GM23338 (cell line): Measurements from ENCODE around the gene UBFD1.

Source experiments
- CREB1 ChIP-seq: fragments of 250-450 bp; sonication (Bioruptor Pico); IDR thresholded peaks from 2 replicates; pipeline ENCODE4 v1.5.0; 2020; ENCODE audit warnings: low read depth, mild to moderate bottlenecking, moderate library complexity
- EZH2 ChIP-seq: fragments of 200-600 bp; sonication (generic); IDR thresholded peaks from one replicate; pipeline ENCODE4 v1.8.0; 2017; ENCODE audit warnings: antibody characterized with exemption, mild to moderate bottlenecking, low read depth; ENCODE audit not compliant: unreplicated experiment
- EZH2phosphoT487 ChIP-seq: fragments of 200-600 bp; sonication (generic); IDR thresholded peaks from one replicate; pipeline ENCODE4 v1.8.1; 2018; ENCODE audit warnings: antibody characterized with exemption; ENCODE audit not compliant: unreplicated experiment
- JUNB ChIP-seq: IDR thresholded peaks from one replicate; pipeline ENCODE4 v1.6.1; 2016; ENCODE audit warnings: antibody characterized with exemption; ENCODE audit not compliant: unreplicated experiment
- NANOG ChIP-seq: IDR thresholded peaks from 2 replicates; pipeline ENCODE4 v1.6.1; 2016; ENCODE audit warnings: antibody characterized with exemption, borderline replicate concordance
- POLR2AphosphoS5 ChIP-seq: IDR thresholded peaks from 2 replicates; pipeline ENCODE4 v1.6.1; 2016; ENCODE audit warnings: antibody characterized with exemption, low read depth
- STAT1 ChIP-seq: IDR thresholded peaks from one replicate; pipeline ENCODE4 v1.6.1; 2016; ENCODE audit warnings: antibody characterized with exemption; ENCODE audit not compliant: unreplicated experiment
- ZNF114 ChIP-seq: fragments of 250-450 bp; sonication (Bioruptor Pico); IDR thresholded peaks from 2 replicates; pipeline ENCODE4 v1.5.0; 2020; ENCODE audit warnings: mild to moderate bottlenecking, moderate library complexity
- ZNF331 ChIP-seq: fragments of 250-450 bp; sonication (Bioruptor Pico); IDR thresholded peaks from 2 replicates; pipeline ENCODE4 v1.5.0; 2020; ENCODE audit warnings: low read depth, mild to moderate bottlenecking, moderate library complexity
- TF ChIP-seq, protein P1 (sequence below): IDR thresholded peaks from one replicate; pipeline ENCODE4 v1.6.1; 2018; ENCODE audit warnings: antibody characterized with exemption; ENCODE audit not compliant: unreplicated experiment
- TF ChIP-seq, protein P2 (sequence below), 2 experiments: fragments of 200-600 bp in 1 of 2; sonication (generic) in 1 of 2; conservative IDR thresholded peaks; 2 replicates each; pipeline versions ENCODE4 v1.5.1 to v1.6.1; 2016 to 2017; ENCODE audit warnings: antibody characterized with exemption in 2 of 2, low read depth in 2 of 2, mild to moderate bottlenecking in 2 of 2, moderate library complexity in 1 of 2
- TF ChIP-seq, protein P3 (sequence below): fragments of 250-450 bp; sonication (Bioruptor Pico); IDR thresholded peaks from 2 replicates; pipeline ENCODE4 v1.5.0; 2020; ENCODE audit warnings: mild to moderate bottlenecking, moderate library complexity
- TF ChIP-seq, protein P4 (sequence below): IDR thresholded peaks from 2 replicates; pipeline ENCODE4 v1.6.1; 2016; ENCODE audit warnings: antibody characterized with exemption

DNA sequence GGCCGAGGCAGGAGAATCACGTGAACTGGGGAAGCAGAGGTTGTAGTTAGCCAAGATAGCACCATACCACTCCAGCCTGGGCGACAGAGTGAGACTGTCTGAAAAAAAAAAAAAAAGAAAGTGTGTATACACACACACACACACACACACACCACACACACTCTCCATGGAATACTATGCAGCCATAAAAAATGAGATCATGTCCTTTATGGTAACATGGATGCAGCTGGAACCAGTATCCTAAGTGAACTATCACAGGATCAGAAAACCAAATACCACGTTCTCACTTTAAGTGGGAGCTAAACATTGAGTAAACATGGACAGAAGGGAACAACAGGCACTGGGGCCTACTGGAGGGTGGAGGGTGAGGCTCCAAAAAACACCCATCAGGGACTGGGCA, 21.8 kb downstream of the UBFD1 start:
- TF ChIP-seq, protein P1, sequence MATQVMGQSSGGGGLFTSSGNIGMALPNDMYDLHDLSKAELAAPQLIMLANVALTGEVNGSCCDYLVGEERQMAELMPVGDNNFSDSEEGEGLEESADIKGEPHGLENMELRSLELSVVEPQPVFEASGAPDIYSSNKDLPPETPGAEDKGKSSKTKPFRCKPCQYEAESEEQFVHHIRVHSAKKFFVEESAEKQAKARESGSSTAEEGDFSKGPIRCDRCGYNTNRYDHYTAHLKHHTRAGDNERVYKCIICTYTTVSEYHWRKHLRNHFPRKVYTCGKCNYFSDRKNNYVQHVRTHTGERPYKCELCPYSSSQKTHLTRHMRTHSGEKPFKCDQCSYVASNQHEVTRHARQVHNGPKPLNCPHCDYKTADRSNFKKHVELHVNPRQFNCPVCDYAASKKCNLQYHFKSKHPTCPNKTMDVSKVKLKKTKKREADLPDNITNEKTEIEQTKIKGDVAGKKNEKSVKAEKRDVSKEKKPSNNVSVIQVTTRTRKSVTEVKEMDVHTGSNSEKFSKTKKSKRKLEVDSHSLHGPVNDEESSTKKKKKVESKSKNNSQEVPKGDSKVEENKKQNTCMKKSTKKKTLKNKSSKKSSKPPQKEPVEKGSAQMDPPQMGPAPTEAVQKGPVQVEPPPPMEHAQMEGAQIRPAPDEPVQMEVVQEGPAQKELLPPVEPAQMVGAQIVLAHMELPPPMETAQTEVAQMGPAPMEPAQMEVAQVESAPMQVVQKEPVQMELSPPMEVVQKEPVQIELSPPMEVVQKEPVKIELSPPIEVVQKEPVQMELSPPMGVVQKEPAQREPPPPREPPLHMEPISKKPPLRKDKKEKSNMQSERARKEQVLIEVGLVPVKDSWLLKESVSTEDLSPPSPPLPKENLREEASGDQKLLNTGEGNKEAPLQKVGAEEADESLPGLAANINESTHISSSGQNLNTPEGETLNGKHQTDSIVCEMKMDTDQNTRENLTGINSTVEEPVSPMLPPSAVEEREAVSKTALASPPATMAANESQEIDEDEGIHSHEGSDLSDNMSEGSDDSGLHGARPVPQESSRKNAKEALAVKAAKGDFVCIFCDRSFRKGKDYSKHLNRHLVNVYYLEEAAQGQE, result no peak
- TF ChIP-seq, protein P2, sequence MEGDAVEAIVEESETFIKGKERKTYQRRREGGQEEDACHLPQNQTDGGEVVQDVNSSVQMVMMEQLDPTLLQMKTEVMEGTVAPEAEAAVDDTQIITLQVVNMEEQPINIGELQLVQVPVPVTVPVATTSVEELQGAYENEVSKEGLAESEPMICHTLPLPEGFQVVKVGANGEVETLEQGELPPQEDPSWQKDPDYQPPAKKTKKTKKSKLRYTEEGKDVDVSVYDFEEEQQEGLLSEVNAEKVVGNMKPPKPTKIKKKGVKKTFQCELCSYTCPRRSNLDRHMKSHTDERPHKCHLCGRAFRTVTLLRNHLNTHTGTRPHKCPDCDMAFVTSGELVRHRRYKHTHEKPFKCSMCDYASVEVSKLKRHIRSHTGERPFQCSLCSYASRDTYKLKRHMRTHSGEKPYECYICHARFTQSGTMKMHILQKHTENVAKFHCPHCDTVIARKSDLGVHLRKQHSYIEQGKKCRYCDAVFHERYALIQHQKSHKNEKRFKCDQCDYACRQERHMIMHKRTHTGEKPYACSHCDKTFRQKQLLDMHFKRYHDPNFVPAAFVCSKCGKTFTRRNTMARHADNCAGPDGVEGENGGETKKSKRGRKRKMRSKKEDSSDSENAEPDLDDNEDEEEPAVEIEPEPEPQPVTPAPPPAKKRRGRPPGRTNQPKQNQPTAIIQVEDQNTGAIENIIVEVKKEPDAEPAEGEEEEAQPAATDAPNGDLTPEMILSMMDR (conservative IDR thresholded peaks at IDR 0.05; ENCODE audit: low read depth in 2 of 2), result no peak
- TF ChIP-seq EZH2, result no peak
- TF ChIP-seq POLR2AphosphoS5, result no peak
- TF ChIP-seq JUNB, result no peak
- TF ChIP-seq CREB1 (CRISPR knock-in tag), result no peak
- TF ChIP-seq EZH2phosphoT487, result no peak
- TF ChIP-seq, protein P3, sequence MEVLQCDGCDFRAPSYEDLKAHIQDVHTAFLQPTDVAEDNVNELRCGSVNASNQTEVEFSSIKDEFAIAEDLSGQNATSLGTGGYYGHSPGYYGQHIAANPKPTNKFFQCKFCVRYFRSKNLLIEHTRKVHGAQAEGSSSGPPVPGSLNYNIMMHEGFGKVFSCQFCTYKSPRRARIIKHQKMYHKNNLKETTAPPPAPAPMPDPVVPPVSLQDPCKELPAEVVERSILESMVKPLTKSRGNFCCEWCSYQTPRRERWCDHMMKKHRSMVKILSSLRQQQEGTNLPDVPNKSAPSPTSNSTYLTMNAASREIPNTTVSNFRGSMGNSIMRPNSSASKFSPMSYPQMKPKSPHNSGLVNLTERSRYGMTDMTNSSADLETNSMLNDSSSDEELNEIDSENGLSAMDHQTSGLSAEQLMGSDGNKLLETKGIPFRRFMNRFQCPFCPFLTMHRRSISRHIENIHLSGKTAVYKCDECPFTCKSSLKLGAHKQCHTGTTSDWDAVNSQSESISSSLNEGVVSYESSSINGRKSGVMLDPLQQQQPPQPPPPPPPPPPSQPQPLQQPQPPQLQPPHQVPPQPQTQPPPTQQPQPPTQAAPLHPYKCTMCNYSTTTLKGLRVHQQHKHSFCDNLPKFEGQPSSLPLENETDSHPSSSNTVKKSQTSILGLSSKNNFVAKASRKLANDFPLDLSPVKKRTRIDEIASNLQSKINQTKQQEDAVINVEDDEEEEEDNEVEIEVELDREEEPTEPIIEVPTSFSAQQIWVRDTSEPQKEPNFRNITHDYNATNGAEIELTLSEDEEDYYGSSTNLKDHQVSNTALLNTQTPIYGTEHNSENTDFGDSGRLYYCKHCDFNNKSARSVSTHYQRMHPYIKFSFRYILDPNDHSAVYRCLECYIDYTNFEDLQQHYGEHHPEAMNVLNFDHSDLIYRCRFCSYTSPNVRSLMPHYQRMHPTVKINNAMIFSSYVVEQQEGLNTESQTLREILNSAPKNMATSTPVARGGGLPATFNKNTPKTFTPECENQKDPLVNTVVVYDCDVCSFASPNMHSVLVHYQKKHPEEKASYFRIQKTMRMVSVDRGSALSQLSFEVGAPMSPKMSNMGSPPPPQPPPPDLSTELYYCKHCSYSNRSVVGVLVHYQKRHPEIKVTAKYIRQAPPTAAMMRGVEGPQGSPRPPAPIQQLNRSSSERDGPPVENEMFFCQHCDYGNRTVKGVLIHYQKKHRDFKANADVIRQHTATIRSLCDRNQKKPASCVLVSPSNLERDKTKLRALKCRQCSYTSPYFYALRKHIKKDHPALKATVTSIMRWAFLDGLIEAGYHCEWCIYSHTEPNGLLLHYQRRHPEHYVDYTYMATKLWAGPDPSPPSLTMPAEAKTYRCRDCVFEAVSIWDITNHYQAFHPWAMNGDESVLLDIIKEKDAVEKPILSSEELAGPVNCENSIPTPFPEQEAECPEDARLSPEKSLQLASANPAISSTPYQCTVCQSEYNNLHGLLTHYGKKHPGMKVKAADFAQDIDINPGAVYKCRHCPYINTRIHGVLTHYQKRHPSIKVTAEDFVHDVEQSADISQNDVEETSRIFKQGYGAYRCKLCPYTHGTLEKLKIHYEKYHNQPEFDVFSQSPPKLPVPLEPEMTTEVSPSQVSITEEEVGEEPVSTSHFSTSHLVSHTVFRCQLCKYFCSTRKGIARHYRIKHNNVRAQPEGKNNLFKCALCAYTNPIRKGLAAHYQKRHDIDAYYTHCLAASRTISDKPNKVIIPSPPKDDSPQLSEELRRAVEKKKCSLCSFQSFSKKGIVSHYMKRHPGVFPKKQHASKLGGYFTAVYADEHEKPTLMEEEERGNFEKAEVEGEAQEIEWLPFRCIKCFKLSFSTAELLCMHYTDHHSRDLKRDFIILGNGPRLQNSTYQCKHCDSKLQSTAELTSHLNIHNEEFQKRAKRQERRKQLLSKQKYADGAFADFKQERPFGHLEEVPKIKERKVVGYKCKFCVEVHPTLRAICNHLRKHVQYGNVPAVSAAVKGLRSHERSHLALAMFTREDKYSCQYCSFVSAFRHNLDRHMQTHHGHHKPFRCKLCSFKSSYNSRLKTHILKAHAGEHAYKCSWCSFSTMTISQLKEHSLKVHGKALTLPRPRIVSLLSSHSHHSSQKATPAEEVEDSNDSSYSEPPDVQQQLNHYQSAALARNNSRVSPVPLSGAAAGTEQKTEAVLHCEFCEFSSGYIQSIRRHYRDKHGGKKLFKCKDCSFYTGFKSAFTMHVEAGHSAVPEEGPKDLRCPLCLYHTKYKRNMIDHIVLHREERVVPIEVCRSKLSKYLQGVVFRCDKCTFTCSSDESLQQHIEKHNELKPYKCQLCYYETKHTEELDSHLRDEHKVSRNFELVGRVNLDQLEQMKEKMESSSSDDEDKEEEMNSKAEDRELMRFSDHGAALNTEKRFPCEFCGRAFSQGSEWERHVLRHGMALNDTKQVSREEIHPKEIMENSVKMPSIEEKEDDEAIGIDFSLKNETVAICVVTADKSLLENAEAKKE (CRISPR knock-in tag), result no peak
- TF ChIP-seq, protein P4, sequence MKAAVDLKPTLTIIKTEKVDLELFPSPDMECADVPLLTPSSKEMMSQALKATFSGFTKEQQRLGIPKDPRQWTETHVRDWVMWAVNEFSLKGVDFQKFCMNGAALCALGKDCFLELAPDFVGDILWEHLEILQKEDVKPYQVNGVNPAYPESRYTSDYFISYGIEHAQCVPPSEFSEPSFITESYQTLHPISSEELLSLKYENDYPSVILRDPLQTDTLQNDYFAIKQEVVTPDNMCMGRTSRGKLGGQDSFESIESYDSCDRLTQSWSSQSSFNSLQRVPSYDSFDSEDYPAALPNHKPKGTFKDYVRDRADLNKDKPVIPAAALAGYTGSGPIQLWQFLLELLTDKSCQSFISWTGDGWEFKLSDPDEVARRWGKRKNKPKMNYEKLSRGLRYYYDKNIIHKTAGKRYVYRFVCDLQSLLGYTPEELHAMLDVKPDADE, result no peak
- no peak for TF ChIP-seq NANOG
- TF ChIP-seq ZNF331 (CRISPR knock-in tag), result no peak
- TF ChIP-seq ZNF114 (CRISPR knock-in tag), result no peak
- no peak for TF ChIP-seq STAT1
